MCF 10A (cell line): ENCODE data around the gene BORCS5. TPM values are rescaled to one million over a fixed set of nuclear protein-coding genes. Genes with fewer than 3 reads are reported as not detected.

ENCODE experiments used
- BruUV-seq: library from RNA; stranded (reverse); fragments of 400-500 nt; replicated peaks from 2 replicates; lab custom pipeline; 2021; lab: Mats Ljungman, UMichigan
- CTCF ChIA-PET: fragments of 300-600 bp; sonication (Branson Sonifier 250); formaldehyde crosslinking; extraction: SDS; loops from one replicate; lab custom pipeline; 2021; ENCODE audit warnings: antibody characterized with exemption, inconsistent platforms; lab: Yijun Ruan, JAX
- POLR2A ChIA-PET: fragments of 300-600, 350-650 bp; sonication (Branson Sonifier 250); formaldehyde crosslinking; extraction: SDS; loops from one replicate; lab custom pipeline; 2020; ENCODE audit warnings: antibody characterized with exemption, inconsistent platforms; lab: Yijun Ruan, JAX
- DNase-seq: peaks from one replicate; pipeline ENCODE4 v3.0.0-alpha.2; 2018; ENCODE audit not compliant: unreplicated experiment
- H3K27ac Mint-ChIP-seq: one replicate; pipeline ENCODE4 v1.8.0; 2022; ENCODE audit warnings: mild to moderate bottlenecking, low read depth, mixed read lengths; ENCODE audit not compliant: unreplicated experiment
- H3K27me3 Mint-ChIP-seq: one replicate; pipeline ENCODE4 v1.8.0; 2022; ENCODE audit warnings: mixed read lengths; ENCODE audit not compliant: insufficient read depth, unreplicated experiment
- H3K36me3 Mint-ChIP-seq: one replicate; pipeline ENCODE4 v1.8.0; 2022; ENCODE audit warnings: mild to moderate bottlenecking, moderate library complexity, mixed read lengths; ENCODE audit not compliant: insufficient read depth, unreplicated experiment
- H3K4me1 Mint-ChIP-seq: one replicate; pipeline ENCODE4 v1.8.0; 2022; ENCODE audit warnings: mixed read lengths; ENCODE audit not compliant: insufficient read depth, unreplicated experiment
- H3K4me3 Mint-ChIP-seq: one replicate; pipeline ENCODE4 v1.8.0; 2022; ENCODE audit warnings: mild to moderate bottlenecking, moderate library complexity, mixed read lengths; ENCODE audit not compliant: unreplicated experiment
- H3K9me3 Mint-ChIP-seq: one replicate; pipeline ENCODE4 v1.8.0; 2022; ENCODE audit warnings: mixed read lengths; ENCODE audit not compliant: unreplicated experiment
- CTCF ChIP-seq: fragments of 200-600 bp; IDR thresholded peaks from one replicate; pipeline ENCODE4 v1.8.0; 2022; ENCODE audit warnings: antibody characterized with exemption, mild to moderate bottlenecking; ENCODE audit not compliant: unreplicated experiment
- intact Hi-C: fragments of 100-400 bp; cut with micrococcal nuclease; formaldehyde crosslinking; loops from 2 replicates; pipeline ENCODE4 v1.14.1; 2022
- total RNA-seq: library from RNA; stranded (reverse); gene quantifications from 2 replicates; pipeline ENCODE4 v1.2.3, GENCODE V29; 2022

The BORCS5 gene
- total RNA-seq, 1 experiment from 2014 or later = 11.0 TPM

- ChIA-PET CTCF (interaction anchor here (0.8 to 2.0 kb wide), 2 partner anchors 39 to 255 kb away, joined by 3 to 7 read pairs; no protein-coding TSS in a partner anchor), POLR2A (interaction anchor here (0.6 to 1.7 kb wide), 5 partner anchors 9 to 286 kb away, joined by 3 to 5 read pairs (median 3); no protein-coding TSS in a partner anchor)
- H3K4me1 Mint-ChIP-seq = peaks cover 27% of the 10 kb centered on the region
- no peak for TF ChIP-seq CTCF
- peaks cover 7% of the 10 kb centered on the region for H3K36me3 Mint-ChIP-seq
- DNase-seq = peak; percentile 29
- no peaks in the 10 kb centered on the region for H3K27me3 Mint-ChIP-seq
- H3K27ac Mint-ChIP-seq = peak overlapping the region; percentile 31
- H3K4me3 Mint-ChIP-seq = no peak overlapping the region
- BruUV-seq = no TSS peak
- intact Hi-C loops = no loop called here
- H3K9me3 Mint-ChIP-seq = no peaks in the 10 kb centered on the region
Measured at GRCh38 chr12:12436831-12437345, 80.0 kb downstream of the BORCS5 start.

- no peaks in the 10 kb centered on the region for H3K27me3 Mint-ChIP-seq
Measured at GRCh38 chr12:12439636-12440035, 82.8 kb downstream of the BORCS5 start.

GRCh38 chr12:12440784-12441428 is 84.0 kb downstream of the BORCS5 start:
- H3K4me1 Mint-ChIP-seq = peaks cover 18% of the 10 kb centered on the region
- TF ChIP-seq CTCF = no peak

More at GRCh38 chr12:12439636-12440035, 82.8 kb downstream of the BORCS5 start:
- CTCF ChIA-PET = interaction anchor here (0.7 kb wide), 1 partner anchor 16 kb away, joined by 3 read pairs; no protein-coding TSS in a partner anchor
- Mint-ChIP-seq H3K4me3 (no peak overlapping the region), H3K36me3 (peaks cover 7% of the 10 kb centered on the region), H3K9me3 (no peaks in the 10 kb centered on the region), H3K4me1 (peaks cover 15% of the 10 kb centered on the region), H3K27ac (peak overlapping the region; percentile 59)
- TF ChIP-seq CTCF = no peak
- BruUV-seq = no TSS peak
- DNase-seq = peak; percentile 94
- intact Hi-C loops = no loop called here
- POLR2A ChIA-PET = interaction anchor here (0.6 to 1.2 kb wide), 6 partner anchors 10 to 70 kb away, joined by 3 to 6 read pairs (median 4); no protein-coding TSS in a partner anchor

GRCh38 chr12:12441429-12441807 is 84.5 kb downstream of the BORCS5 start:
- H3K9me3 Mint-ChIP-seq = no peaks in the 10 kb centered on the region
- intact Hi-C loops = no loop called here
- H3K4me3 Mint-ChIP-seq = no peak overlapping the region
- H3K36me3 Mint-ChIP-seq = peaks cover 7% of the 10 kb centered on the region
- ChIA-PET CTCF (interaction anchor here (0.5 kb wide), 1 partner anchor 864 kb away, joined by 3 read pairs; no protein-coding TSS in a partner anchor), POLR2A (interaction anchor here (0.6 to 2.5 kb wide), 4 partner anchors 8 to 861 kb away, joined by 4 to 10 read pairs (median 6); no protein-coding TSS in a partner anchor)
- H3K27ac Mint-ChIP-seq = no peak overlapping the region
- no peaks in the 10 kb centered on the region for H3K27me3 Mint-ChIP-seq
- no peak for DNase-seq
- no TSS peak for BruUV-seq
- peaks cover 22% of the 10 kb centered on the region for H3K4me1 Mint-ChIP-seq
- no peak for TF ChIP-seq CTCF

More at GRCh38 chr12:12440784-12441428, 84.0 kb downstream of the BORCS5 start:
- Mint-ChIP-seq H3K27ac (no peak overlapping the region), H3K4me3 (no peak overlapping the region), H3K36me3 (peaks cover 7% of the 10 kb centered on the region), H3K9me3 (no peaks in the 10 kb centered on the region), H3K27me3 (no peaks in the 10 kb centered on the region)
- no peak for DNase-seq
- no TSS peak for BruUV-seq
- POLR2A ChIA-PET = interaction anchor here (0.6 to 2.5 kb wide), 6 partner anchors 8 to 861 kb away, joined by 3 to 10 read pairs (median 6); no protein-coding TSS in a partner anchor
- CTCF ChIA-PET = interaction anchor here (0.8 kb wide), 1 partner anchor 264 kb away, joined by 4 read pairs; no protein-coding TSS in a partner anchor
- intact Hi-C loops = no loop called here
